Kidney epithelial cell (primary cell): Measurements from ENCODE around the gene ALPL. TPM values are rescaled to one million over a fixed set of nuclear protein-coding genes. Genes with fewer than 3 reads are reported as not detected.

ENCODE experiments used
- DNase-seq: peaks from one replicate; pipeline ENCODE4 v3.0.0-alpha.2; 2010; ENCODE audit warnings: low read depth
- H3K27me3 ChIP-seq: 2 replicates; pipeline ENCODE4 v1.6.0; 2011; ENCODE audit warnings: low read length; ENCODE audit not compliant: control insufficient read depth, insufficient read depth
- H3K36me3 ChIP-seq: 2 replicates; pipeline ENCODE4 v1.5.1; 2011; ENCODE audit warnings: low read length; ENCODE audit not compliant: control insufficient read depth, insufficient read depth
- H3K4me3 ChIP-seq: 2 replicates; pipeline ENCODE4 v1.5.1; 2011; ENCODE audit warnings: low read depth, mild to moderate bottlenecking, control low read depth, low read length
- CTCF ChIP-seq: IDR thresholded peaks from 2 replicates; pipeline ENCODE4 v1.5.1; 2011; ENCODE audit warnings: mild to moderate bottlenecking, moderate library complexity, low read length, control low read depth, inconsistent platforms; ENCODE audit not compliant: insufficient read depth, poor library complexity, severe bottlenecking
- total RNA-seq: library from RNA; depleted of rRNA; stranded (reverse); fragments of >200 nt; gene quantifications from 2 replicates; pipeline ENCODE4 v1.2.3, GENCODE V29; 2015

The ALPL gene
- total RNA-seq, 1 donor from 2014 or later: 5.1 TPM

GRCh38 chr1:21576031-21576797 lies 67.0 kb downstream of the ALPL start:
- TF ChIP-seq CTCF: no peak
- no peaks in the 10 kb centered on the region for H3K27me3 ChIP-seq

GRCh38 chr1:21576798-21577187 lies 67.6 kb downstream of the ALPL start:
- Histone ChIP-seq H3K4me3 (no peak overlapping the region), H3K27me3 (no peaks in the 10 kb centered on the region), H3K36me3 (no peaks in the 10 kb centered on the region)
- DNase-seq: no peak
- no peak for TF ChIP-seq CTCF

More at GRCh38 chr1:21576031-21576797, 67.0 kb downstream of the ALPL start:
- no peak for DNase-seq
- Histone ChIP-seq H3K4me3 (no peak overlapping the region), H3K36me3 (no peaks in the 10 kb centered on the region)

GRCh38 chr1:21577324-21577723 lies 68.1 kb downstream of the ALPL start:
- no peaks in the 10 kb centered on the region for H3K27me3 ChIP-seq
- no peak overlapping the region for H3K4me3 ChIP-seq
- no peak for DNase-seq
- TF ChIP-seq CTCF: no peak
- H3K36me3 ChIP-seq: no peaks in the 10 kb centered on the region

GRCh38 chr1:21577933-21578332 lies 68.7 kb downstream of the ALPL start:
- no peaks in the 10 kb centered on the region for H3K27me3 ChIP-seq
- no peaks in the 10 kb centered on the region for H3K36me3 ChIP-seq
- no peak for DNase-seq
- no peak overlapping the region for H3K4me3 ChIP-seq
- TF ChIP-seq CTCF: no peak

GRCh38 chr1:21579791-21580190 lies 70.6 kb downstream of the ALPL start:
- H3K4me3 ChIP-seq: no peak overlapping the region
- TF ChIP-seq CTCF: no peak
- H3K27me3 ChIP-seq: no peaks in the 10 kb centered on the region
- no peaks in the 10 kb centered on the region for H3K36me3 ChIP-seq
- DNase-seq: peak; percentile 61

GRCh38 chr1:21584096-21584495 lies 74.9 kb downstream of the ALPL start:
- DNase-seq: no peak
- TF ChIP-seq CTCF: no peak
- H3K36me3 ChIP-seq: no peaks in the 10 kb centered on the region
- no peaks in the 10 kb centered on the region for H3K27me3 ChIP-seq
- H3K4me3 ChIP-seq: no peak overlapping the region
